Central memory CD8-positive, alpha-beta T cell (primary cell): ENCODE measurements around the gene EPHX1.
A peak's percentile ranks its signal among the peaks of the same experiment; 100 is the strongest.

Experiments used
- ATAC-seq: fragments of 150-1000 bp; cut with Tn5 transposase; replicated peaks from 2 replicates; pipeline ENCODE4 v1.10.0; 2022; ENCODE audit warnings: mild to moderate bottlenecking, moderate FRiP score, moderate number of reproducible peaks; ENCODE audit not compliant: poor library complexity, severe bottlenecking; ENCODE audit errors: extremely low read depth
- DNase-seq, 2 donors: peaks; one replicate each; pipeline ENCODE4 v3.0.0; 2021; ENCODE audit warnings: low spot score in 2 of 2
- H3K27ac Mint-ChIP-seq: one replicate; pipeline ENCODE4 v1.8.0; 2022; ENCODE audit warnings: low read depth, mild to moderate bottlenecking, moderate library complexity, mixed read lengths
- H3K27me3 Mint-ChIP-seq: one replicate; pipeline ENCODE4 v1.8.0; 2022; ENCODE audit warnings: mixed read lengths
- H3K36me3 Mint-ChIP-seq: one replicate; pipeline ENCODE4 v1.8.0; 2022; ENCODE audit warnings: mild to moderate bottlenecking, moderate library complexity, mixed read lengths; ENCODE audit not compliant: insufficient read depth
- H3K4me1 Mint-ChIP-seq: one replicate; pipeline ENCODE4 v1.8.0; 2022; ENCODE audit warnings: mixed read lengths
- H3K4me3 Mint-ChIP-seq: one replicate; pipeline ENCODE4 v1.8.0; 2022; ENCODE audit warnings: mild to moderate bottlenecking, moderate library complexity, mixed read lengths
- H3K9me3 Mint-ChIP-seq: one replicate; pipeline ENCODE4 v1.8.0; 2022; ENCODE audit warnings: mixed read lengths

Gene EPHX1

DNA sequence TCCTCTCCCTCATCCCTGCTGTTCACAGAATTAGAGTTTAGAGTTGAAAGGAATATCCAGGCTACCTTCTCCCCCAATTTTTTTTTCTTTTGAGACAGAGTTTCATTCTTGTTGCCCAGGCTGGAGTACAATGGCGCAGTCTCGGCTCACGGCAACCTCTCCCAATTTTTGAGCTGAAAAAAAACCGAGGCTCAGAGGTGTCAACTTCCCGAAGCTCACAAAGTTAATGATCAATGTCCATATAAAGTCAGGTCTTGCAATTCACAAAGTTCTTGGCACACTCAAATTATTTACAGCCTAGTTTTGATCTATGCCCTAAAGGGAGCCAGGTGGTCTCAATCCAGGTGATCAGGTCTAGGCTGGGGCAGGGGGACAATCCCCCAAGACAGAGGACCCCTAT, 79.8 kb downstream of the EPHX1 start:
- H3K27ac Mint-ChIP-seq: no peak overlapping the region
- no peak for ATAC-seq
- DNase-seq: no peak
- H3K27me3 Mint-ChIP-seq: no peaks in the 10 kb centered on the region
- H3K36me3 Mint-ChIP-seq: no peaks in the 10 kb centered on the region
- H3K9me3 Mint-ChIP-seq: no peaks in the 10 kb centered on the region
- H3K4me1 Mint-ChIP-seq: peaks cover 11% of the 10 kb centered on the region
- no peak overlapping the region for H3K4me3 Mint-ChIP-seq

DNA sequence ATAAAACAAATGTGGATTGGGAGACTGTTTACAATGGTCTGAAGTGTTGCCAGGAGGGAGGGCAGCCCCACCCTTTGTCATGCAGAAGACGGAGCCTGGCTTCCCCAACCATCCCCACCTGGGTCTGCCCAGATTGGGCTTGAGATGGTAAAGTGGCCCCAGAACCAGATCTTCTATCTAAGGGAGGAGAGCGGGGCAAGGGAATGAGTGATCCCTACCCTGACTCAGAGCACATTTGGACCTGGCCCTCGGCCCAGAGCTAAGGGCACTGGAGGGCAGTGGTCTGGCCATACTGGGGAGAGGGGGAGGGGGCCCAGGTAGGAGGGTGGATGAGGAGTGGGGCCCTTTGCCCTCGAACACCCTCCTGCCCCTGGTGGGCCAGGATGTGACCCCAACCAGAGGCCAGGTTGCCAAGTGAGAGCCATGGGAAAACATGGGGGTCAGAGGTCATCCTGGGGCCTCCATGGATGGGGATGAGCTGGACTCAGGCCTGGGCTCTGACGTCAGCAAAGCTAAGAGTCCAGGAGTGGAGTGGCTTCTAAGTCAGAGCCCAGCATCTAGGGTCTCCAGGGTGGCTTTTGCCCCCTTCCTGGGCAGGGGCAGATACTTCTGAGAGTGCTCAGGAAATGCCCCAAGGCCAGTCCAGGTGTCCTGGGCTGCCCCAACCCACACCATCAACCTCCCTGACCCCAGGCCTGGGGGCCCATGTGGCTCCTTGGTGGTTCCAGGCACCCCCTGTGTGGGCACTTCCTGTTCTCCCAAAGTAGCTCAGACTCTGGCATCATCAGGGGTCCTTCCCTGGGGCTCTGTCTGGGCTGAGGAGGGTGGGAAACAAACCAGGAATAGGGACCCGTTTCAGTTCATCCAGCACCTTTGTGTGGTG, 80.7 kb downstream of the EPHX1 start:
- Mint-ChIP-seq H3K9me3 (no peaks in the 10 kb centered on the region), H3K36me3 (no peaks in the 10 kb centered on the region), H3K27me3 (no peaks in the 10 kb centered on the region), H3K4me3 (no peak overlapping the region), H3K4me1 (peaks cover 11% of the 10 kb centered on the region), H3K27ac (no peak overlapping the region)
- no peak for DNase-seq
- ATAC-seq: no peak

DNA sequence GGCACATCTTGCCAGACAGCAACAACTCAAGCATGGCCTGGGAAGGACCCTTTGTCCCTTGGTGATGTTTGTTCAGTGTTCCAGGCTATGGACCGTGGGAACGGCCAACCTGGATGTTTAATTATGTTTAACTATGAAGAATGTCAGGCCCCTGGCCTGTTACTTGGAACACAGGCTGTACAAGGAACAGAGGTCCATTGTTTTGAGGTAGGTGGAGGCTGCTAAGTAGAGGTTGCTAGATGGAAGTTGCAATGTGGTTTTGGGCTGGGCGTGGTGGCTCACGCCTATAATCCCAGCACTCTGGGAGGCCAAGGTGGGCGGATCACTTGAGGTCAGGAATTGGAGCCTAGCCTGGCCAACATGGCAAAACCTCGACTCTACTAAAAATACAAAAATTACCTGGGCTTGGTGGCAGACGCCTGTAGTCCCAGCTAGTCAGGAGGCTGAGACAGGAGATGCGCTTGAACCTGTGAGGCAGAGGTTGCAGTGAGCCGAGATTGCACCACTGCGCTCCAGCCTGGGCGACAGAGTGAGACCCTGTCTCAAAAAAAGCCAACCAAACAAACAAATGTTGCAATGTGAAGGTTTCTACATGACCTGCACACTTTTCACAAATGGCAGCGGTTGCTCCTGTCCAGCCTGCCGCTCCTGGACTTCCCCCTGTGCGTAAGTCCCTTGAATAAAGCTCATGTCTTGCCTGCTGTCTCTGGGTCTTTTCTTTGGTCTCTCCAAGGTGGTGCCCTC, 81.5 kb downstream of the EPHX1 start:
- Mint-ChIP-seq H3K27me3 (no peaks in the 10 kb centered on the region), H3K36me3 (no peaks in the 10 kb centered on the region), H3K9me3 (no peaks in the 10 kb centered on the region), H3K4me3 (no peak overlapping the region), H3K27ac (peak overlapping the region; percentile 6), H3K4me1 (peaks cover 12% of the 10 kb centered on the region)
- DNase-seq (no peak), ATAC-seq (no peak)

DNA sequence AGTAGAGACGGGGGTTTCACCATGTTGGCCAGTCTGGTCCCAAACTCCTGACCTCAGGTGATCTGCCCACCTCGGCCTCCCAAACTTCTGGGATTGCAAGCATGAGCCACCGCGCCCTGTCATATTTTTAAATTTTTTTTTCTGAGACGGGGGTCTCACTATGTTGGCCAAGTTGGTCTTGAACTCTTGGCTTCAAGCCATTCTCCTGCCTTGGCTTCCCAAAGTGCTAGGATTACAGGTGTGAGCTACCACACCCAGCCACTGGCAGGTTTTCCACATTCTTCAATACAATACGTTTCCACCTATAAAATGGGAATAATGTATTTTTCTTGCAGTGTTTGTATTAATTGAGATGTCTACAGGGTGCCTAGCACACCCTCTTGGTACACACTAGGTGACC, 82.4 kb downstream of the EPHX1 start:
- DNase-seq: no peak
- H3K36me3 Mint-ChIP-seq: peaks cover 3% of the 10 kb centered on the region

More for the DNA sequence above, 82.4 kb downstream of the EPHX1 start:
- peaks cover 22% of the 10 kb centered on the region for H3K4me1 Mint-ChIP-seq
- H3K27ac Mint-ChIP-seq: no peak overlapping the region
- H3K9me3 Mint-ChIP-seq: no peaks in the 10 kb centered on the region
- no peaks in the 10 kb centered on the region for H3K27me3 Mint-ChIP-seq
- H3K4me3 Mint-ChIP-seq: no peak overlapping the region
- ATAC-seq: no peak
